K562 (cell line): Measurements from ENCODE around the gene PSMB4. TPM values are rescaled to one million over a fixed set of nuclear protein-coding genes. Genes with fewer than 3 reads are reported as not detected.

Experiments used
- ATF7 ChIP-seq: fragments of 450-650 bp; IDR thresholded peaks from 2 replicates; pipeline ENCODE4 v1.7.1; 2014; ENCODE audit warnings: mild to moderate bottlenecking, moderate library complexity
- BCOR ChIP-seq: fragments of 450-650 bp; IDR thresholded peaks from 2 replicates; pipeline ENCODE4 v1.6.1; 2016
- CREM ChIP-seq: IDR thresholded peaks from 2 replicates; pipeline ENCODE4 v1.6.1; 2014; ENCODE audit warnings: antibody characterized with exemption, low read depth
- EP400 ChIP-seq: fragments of 450-650 bp; IDR thresholded peaks from 2 replicates; pipeline ENCODE4 v1.6.1; 2017; ENCODE audit warnings: antibody characterized with exemption, mild to moderate bottlenecking, moderate library complexity
- ESRRB ChIP-seq: fragments of 250-450 bp; sonication (Bioruptor Pico); IDR thresholded peaks from 2 replicates; pipeline ENCODE4 v1.5.0; 2020; ENCODE audit warnings: mild to moderate bottlenecking, moderate library complexity, borderline replicate concordance
- HEY1 ChIP-seq: fragments of 250-450 bp; sonication (Bioruptor Pico); IDR thresholded peaks from 2 replicates; pipeline ENCODE4 v1.5.0; 2020; ENCODE audit warnings: mild to moderate bottlenecking, moderate library complexity, borderline replicate concordance
- HMGN3 ChIP-seq: IDR thresholded peaks from 2 replicates; pipeline ENCODE4 v1.6.1; 2011; ENCODE audit warnings: borderline replicate concordance, low read depth, mild to moderate bottlenecking, mixed read lengths, low read length; ENCODE audit not compliant: insufficient read length; ENCODE audit errors: extremely low read depth
- NFIC ChIP-seq: fragments of 450-650 bp; IDR thresholded peaks from 2 replicates; pipeline ENCODE4 v1.6.1; 2017; ENCODE audit warnings: mild to moderate bottlenecking, inconsistent platforms
- NONO ChIP-seq, 2 experiments: fragments of 200-400 bp in 1 of 2; fragments of 450-650 bp in 1 of 2; formaldehyde crosslinking in 1 of 2; IDR thresholded peaks; 2 replicates each; pipeline ENCODE4 v1.6.1; 2017; ENCODE audit warnings: low read depth in 2 of 2, mild to moderate bottlenecking in 2 of 2, moderate library complexity in 2 of 2, low read length in 1 of 2
- OTX1 ChIP-seq: fragments of 450-650 bp; formaldehyde crosslinking; IDR thresholded peaks from 2 replicates; pipeline ENCODE4 v1.4.0; 2022; ENCODE audit warnings: mild to moderate bottlenecking
- PHB2 ChIP-seq: fragments of 450-650 bp; IDR thresholded peaks from 2 replicates; pipeline ENCODE4 v1.6.1; 2017; ENCODE audit warnings: low read depth
- PHTF2 ChIP-seq: fragments of 250-450 bp; sonication (Bioruptor Pico); IDR thresholded peaks from 2 replicates; pipeline ENCODE4 v1.5.0; 2021; ENCODE audit warnings: mild to moderate bottlenecking
- PTTG1 ChIP-seq: fragments of 450-650 bp; IDR thresholded peaks from 2 replicates; pipeline ENCODE4 v1.6.1; 2016; ENCODE audit warnings: low read depth, mild to moderate bottlenecking, missing genetic modification characterization, missing compliant biosample characterization
- RAD51 ChIP-seq: fragments of 450-650 bp; IDR thresholded peaks from 2 replicates; pipeline ENCODE4 v1.7.1; 2016; ENCODE audit warnings: low read depth, mild to moderate bottlenecking, borderline replicate concordance
- SETDB1 ChIP-seq: IDR thresholded peaks from one replicate; pipeline ENCODE4 v1.6.1; 2012; ENCODE audit warnings: low read length, control low read depth, inconsistent platforms
- SIRT6 ChIP-seq: IDR thresholded peaks from one replicate; pipeline ENCODE4 v1.6.1; 2012; ENCODE audit warnings: low read depth, mild to moderate bottlenecking, control low read depth, inconsistent platforms, low read length, moderate library complexity
- SREBF1 ChIP-seq: fragments of 150-350 bp; IDR thresholded peaks from 2 replicates; pipeline ENCODE4 v1.6.1; 2014; ENCODE audit warnings: antibody characterized with exemption, low read depth, low read length, borderline replicate concordance
- TAF15 ChIP-seq: fragments of 200-400 bp; formaldehyde crosslinking; IDR thresholded peaks from 2 replicates; pipeline ENCODE4 v1.6.1; 2017; ENCODE audit warnings: mild to moderate bottlenecking, low read depth, low read length, moderate library complexity
- TEAD2 ChIP-seq: fragments of 450-650 bp; IDR thresholded peaks from 2 replicates; pipeline ENCODE4 v1.6.1; 2016; ENCODE audit warnings: missing genetic modification characterization, control low read depth, missing compliant biosample characterization
- TGIF2 ChIP-seq: sonication (generic); formaldehyde crosslinking; IDR thresholded peaks from 2 replicates; pipeline ENCODE4 v1.8.1; 2022; ENCODE audit warnings: mild to moderate bottlenecking, missing genetic modification reagents, moderate library complexity
- XRCC3 ChIP-seq: fragments of 450-650 bp; IDR thresholded peaks from 2 replicates; pipeline ENCODE4 v1.6.1; 2017; ENCODE audit warnings: mild to moderate bottlenecking, moderate library complexity
- ZKSCAN3 ChIP-seq: fragments of 250-450 bp; sonication (Bioruptor Pico); IDR thresholded peaks from 2 replicates; pipeline ENCODE4 v1.4.0; 2020
- ZNF146 ChIP-seq: IDR thresholded peaks from one replicate; pipeline ENCODE4 v1.6.1; 2018; ENCODE audit warnings: missing compliant biosample characterization; ENCODE audit not compliant: unreplicated experiment
- ZNF174 ChIP-seq: fragments of 250-450 bp; sonication (Bioruptor Pico); IDR thresholded peaks from 2 replicates; pipeline ENCODE4 v1.4.0; 2020; ENCODE audit warnings: mild to moderate bottlenecking
- ZNF23 ChIP-seq: fragments of 250-450 bp; sonication (Bioruptor Pico); IDR thresholded peaks from 2 replicates; pipeline ENCODE4 v1.4.0; 2020; ENCODE audit warnings: mild to moderate bottlenecking
- ZNF316 ChIP-seq: fragments of 450-650 bp; IDR thresholded peaks from 2 replicates; pipeline ENCODE4 v1.6.1; 2016
- polyA plus RNA-seq, 8 experiments: library from polyadenylated mRNA; depleted of rRNA in 4 of 8; stranded (reverse) in 5 of 8; unstranded in 3 of 8; fragments of >200 nt; fragmentation: Nextera tagmentation in 2 of 8; fragmentation: Illumina TruSeq in 1 of 8; extraction: Ambion mirVana in 2 of 8; extraction: Trizol in 1 of 8; gene quantifications; 2 replicates each; pipeline versions ENCODE4 v1.2.1 to v1.2.3, GENCODE V29; 2011 to 2014; ENCODE audit warnings: inconsistent platforms in 1 of 8, missing spikeins in 1 of 8
- total RNA-seq, 7 experiments: library from RNA; depleted of rRNA in 6 of 7; stranded (reverse); fragments of >200 nt in 6 of 7; fragmentation: Illumina TruSeq in 2 of 7; extraction: Trizol in 2 of 7; gene quantifications; 2 replicates each; pipeline versions ENCODE4 v1.2.1 to v1.2.3, GENCODE V29; 2011 to 2021; ENCODE audit warnings: low replicate concordance in 1 of 7
- TF ChIP-seq, protein P1 (sequence below): sonication (generic); formaldehyde crosslinking; IDR thresholded peaks from 2 replicates; pipeline ENCODE4 v1.9.0; 2022; ENCODE audit warnings: mild to moderate bottlenecking, missing genetic modification reagents
- TF ChIP-seq, protein P2 (sequence below): fragments of 200-800 bp; sonication (Bioruptor generic); IDR thresholded peaks from 2 replicates; pipeline ENCODE4 v1.6.1; 2017; ENCODE audit warnings: missing genetic modification characterization, missing compliant biosample characterization

The PSMB4 gene
- total and polyA plus RNA-seq, 9 of the 15 experiments (the other 6 are each of a cell fraction or from before 2014, with no cell fraction given) = 397 to 674 (median 475) TPM

DNA sequence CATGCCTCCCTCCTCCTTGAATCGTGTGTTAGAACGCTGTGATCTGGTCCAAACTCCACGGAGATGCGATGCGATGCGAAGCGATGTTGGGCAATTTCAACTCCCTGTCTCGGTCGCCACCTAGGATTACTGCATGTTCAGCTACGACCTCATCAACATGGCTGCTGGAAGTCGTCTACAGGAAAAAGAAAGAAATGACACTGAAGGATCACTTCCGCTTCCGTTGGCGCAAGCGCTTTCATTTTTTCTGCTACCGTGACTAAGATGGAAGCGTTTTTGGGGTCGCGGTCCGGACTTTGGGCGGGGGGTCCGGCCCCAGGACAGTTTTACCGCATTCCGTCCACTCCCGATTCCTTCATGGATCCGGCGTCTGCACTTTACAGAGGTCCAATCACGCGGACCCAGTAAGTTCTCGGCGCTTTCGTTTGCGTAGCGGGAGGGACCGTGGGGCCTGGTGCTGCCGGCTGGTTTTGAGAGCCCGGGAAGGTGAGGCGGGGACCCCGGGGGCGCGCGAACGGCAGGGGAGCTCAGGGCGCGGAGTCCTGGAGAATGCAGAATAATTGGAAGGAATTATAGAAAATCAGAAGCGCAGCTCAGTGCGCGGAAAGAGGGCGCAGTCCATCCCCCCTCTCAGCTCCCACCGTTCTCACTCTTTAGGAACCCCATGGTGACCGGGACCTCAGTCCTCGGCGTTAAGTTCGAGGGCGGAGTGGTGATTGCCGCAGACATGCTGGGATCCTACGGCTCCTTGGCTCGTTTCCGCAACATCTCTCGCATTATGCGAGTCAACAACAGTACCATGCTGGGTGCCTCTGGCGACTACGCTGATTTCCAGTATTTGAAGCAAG is at the start of gene PSMB4 (continued):
- no peak; a peak in 1 of 4 replicates for TF ChIP-seq NONO (IDR thresholded peaks at IDR 0.05; ENCODE audit: low read depth in 2 of 2, low read length in 1 of 2)
- TF ChIP-seq XRCC3 = no peak
- TF ChIP-seq TAF15 = no peak
- TF ChIP-seq OTX1 = no peak
- TF ChIP-seq PHB2 = no peak
- no peak for TF ChIP-seq SIRT6
- no peak for TF ChIP-seq HEY1 (CRISPR knock-in tag)
- peak; percentile 76 for TF ChIP-seq EP400
- peak; percentile 76 for TF ChIP-seq ATF7
- TF ChIP-seq HMGN3 = no peak
- no peak for TF ChIP-seq ESRRB (CRISPR knock-in tag)
- no peak for TF ChIP-seq SETDB1
- no peak for TF ChIP-seq RAD51
- TF ChIP-seq ZNF174 = no peak
- TF ChIP-seq BCOR = no peak
- TF ChIP-seq ZNF146 (CRISPR knock-in tag) = no peak
- TF ChIP-seq TGIF2 (CRISPR knock-in tag) = no peak
- no peak for TF ChIP-seq PHTF2 (CRISPR knock-in tag)
- TF ChIP-seq NFIC = no peak; the same call in 1 of the 2 replicates
- no peak for TF ChIP-seq SREBF1
- no peak for TF ChIP-seq ZKSCAN3 (CRISPR knock-in tag)
- no peak for TF ChIP-seq ZNF316
- TF ChIP-seq ZNF23 (CRISPR knock-in tag) = no peak
- no peak for TF ChIP-seq TEAD2 (tag)
- TF ChIP-seq, protein P1, sequence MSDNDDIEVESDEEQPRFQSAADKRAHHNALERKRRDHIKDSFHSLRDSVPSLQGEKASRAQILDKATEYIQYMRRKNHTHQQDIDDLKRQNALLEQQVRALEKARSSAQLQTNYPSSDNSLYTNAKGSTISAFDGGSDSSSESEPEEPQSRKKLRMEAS (CRISPR knock-in tag) = no peak; the same call in 1 of the 2 replicates
- TF ChIP-seq, protein P2, sequence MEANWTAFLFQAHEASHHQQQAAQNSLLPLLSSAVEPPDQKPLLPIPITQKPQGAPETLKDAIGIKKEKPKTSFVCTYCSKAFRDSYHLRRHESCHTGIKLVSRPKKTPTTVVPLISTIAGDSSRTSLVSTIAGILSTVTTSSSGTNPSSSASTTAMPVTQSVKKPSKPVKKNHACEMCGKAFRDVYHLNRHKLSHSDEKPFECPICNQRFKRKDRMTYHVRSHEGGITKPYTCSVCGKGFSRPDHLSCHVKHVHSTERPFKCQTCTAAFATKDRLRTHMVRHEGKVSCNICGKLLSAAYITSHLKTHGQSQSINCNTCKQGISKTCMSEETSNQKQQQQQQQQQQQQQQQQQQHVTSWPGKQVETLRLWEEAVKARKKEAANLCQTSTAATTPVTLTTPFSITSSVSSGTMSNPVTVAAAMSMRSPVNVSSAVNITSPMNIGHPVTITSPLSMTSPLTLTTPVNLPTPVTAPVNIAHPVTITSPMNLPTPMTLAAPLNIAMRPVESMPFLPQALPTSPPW (CRISPR knock-in tag) = peak; percentile 43
- TF ChIP-seq PTTG1 (tag) = no peak
- peak; percentile 95 for TF ChIP-seq CREM
